NCI-H187 treated with DMSO at 0.1 percent for 48 hours (cell line): Measurements from ENCODE around the gene CYP8B1.
A peak's percentile ranks its signal among the peaks of the same experiment; 100 is the strongest.

Experiments
- DNase-seq: peaks from one replicate; lab custom pipeline; 2025; lab: John Stamatoyannopoulos, UW

The CYP8B1 gene

DNA sequence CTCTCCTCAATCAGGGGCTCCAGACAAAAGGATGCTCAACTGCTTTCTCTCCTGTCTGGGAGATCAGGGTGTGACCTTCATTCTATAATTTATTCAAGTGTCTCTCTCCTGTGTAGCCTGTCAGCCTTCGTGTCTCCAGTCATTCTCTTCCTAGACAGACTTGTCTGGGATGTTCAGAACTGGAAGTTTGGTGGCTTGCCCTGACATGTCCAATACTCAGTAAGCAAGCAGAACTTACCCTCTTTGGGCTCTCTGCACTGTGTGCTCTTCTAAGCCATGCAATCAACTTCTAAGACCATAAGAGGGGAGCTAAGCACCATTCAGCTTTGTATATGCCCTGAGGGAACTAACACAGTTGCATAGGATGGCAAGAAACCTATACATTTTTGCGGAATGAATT, 52.3 kb downstream of the CYP8B1 start:
- DNase-seq = peak; percentile 52

GRCh38 chr3:42822828-42823227, 52.9 kb downstream of the CYP8B1 start:
- no peak for DNase-seq
